Measurements from ENCODE around the gene LDHA. TPM values are rescaled to one million over a fixed set of nuclear protein-coding genes. Genes with fewer than 3 reads are reported as not detected.

LDHA gene
- total RNA-seq, 1 experiment from 2014 or later: 396 TPM

GRCh38 chr11:18358646-18359045 is 35.7 kb upstream of the LDHA start:
- no TSS peak for BruUV-seq (replicated peaks)
- Histone ChIP-seq H3K27me3 (replicated peaks; ENCODE audit: control insufficient read depth, insufficient read depth, low read length) (no peaks in the 10 kb centered on the region), H3K4me3 (ENCODE audit: low read depth, low read length) (no peak overlapping the region), H3K4me1 (no peaks in the 10 kb centered on the region), H3K36me3 (ENCODE audit: control insufficient read depth, insufficient read depth, low read length) (peaks cover 1% of the 10 kb centered on the region), H3K9me3 (no peaks in the 10 kb centered on the region)
- no peak overlapping the region for H3K27ac Mint-ChIP-seq (ENCODE audit: unreplicated experiment)
- no peak for TF ChIP-seq CTCF (IDR thresholded peaks at IDR 0.05; ENCODE audit: insufficient read depth in 1 of 2, low read depth in 1 of 2, low read length in 1 of 2, severe bottlenecking in 1 of 2, unreplicated experiment in 1 of 2)
- no peak for DNase-seq
- peaks cover 54% of the 10 kb centered on the region for H3K36me3 Mint-ChIP-seq (ENCODE audit: insufficient read depth, unreplicated experiment)
- H3K4me3 Mint-ChIP-seq (ENCODE audit: unreplicated experiment): no peak overlapping the region
- POLR2A ChIA-PET: no interaction called here
- H3K9me3 Mint-ChIP-seq (ENCODE audit: unreplicated experiment): no peaks in the 10 kb centered on the region
- no peaks in the 10 kb centered on the region for H3K27me3 Mint-ChIP-seq (ENCODE audit: insufficient read depth, unreplicated experiment)
- intact Hi-C loops (cut with micrococcal nuclease; ENCODE audit: unreplicated experiment): no loop called here
- H3K4me1 Mint-ChIP-seq (ENCODE audit: low read depth, unreplicated experiment): no peaks in the 10 kb centered on the region
- CTCF ChIA-PET: no interaction called here

- BruUV-seq (replicated peaks): no TSS peak
- intact Hi-C loops (cut with micrococcal nuclease; ENCODE audit: unreplicated experiment): no loop called here
- Histone ChIP-seq H3K4me1 (no peaks in the 10 kb centered on the region), H3K9me3 (no peaks in the 10 kb centered on the region), H3K36me3 (ENCODE audit: control insufficient read depth, insufficient read depth, low read length) (peaks cover 3% of the 10 kb centered on the region), H3K27me3 (replicated peaks; ENCODE audit: control insufficient read depth, insufficient read depth, low read length) (no peaks in the 10 kb centered on the region), H3K4me3 (ENCODE audit: low read depth, low read length) (no peak overlapping the region)
- H3K27me3 Mint-ChIP-seq (ENCODE audit: insufficient read depth, unreplicated experiment): no peaks in the 10 kb centered on the region
- TF ChIP-seq CTCF (IDR thresholded peaks at IDR 0.05; ENCODE audit: insufficient read depth in 1 of 2, low read depth in 1 of 2, low read length in 1 of 2, severe bottlenecking in 1 of 2, unreplicated experiment in 1 of 2): no peak
- no peak overlapping the region for H3K27ac Mint-ChIP-seq (ENCODE audit: unreplicated experiment)
- DNase-seq: no peak
- H3K36me3 Mint-ChIP-seq (ENCODE audit: insufficient read depth, unreplicated experiment): peaks cover 56% of the 10 kb centered on the region
- ChIA-PET CTCF (no interaction called here), POLR2A (no interaction called here)
- no peaks in the 10 kb centered on the region for H3K4me1 Mint-ChIP-seq (ENCODE audit: low read depth, unreplicated experiment)
- H3K4me3 Mint-ChIP-seq (ENCODE audit: unreplicated experiment): no peak overlapping the region
- no peaks in the 10 kb centered on the region for H3K9me3 Mint-ChIP-seq (ENCODE audit: unreplicated experiment)
These were observed 33.2 kb upstream of the LDHA start for GRCh38 chr11:18361154-18361553.

GRCh38 chr11:18364495-18365073 is 29.8 kb upstream of the LDHA start:
- no peaks in the 10 kb centered on the region for H3K27me3 Mint-ChIP-seq (ENCODE audit: insufficient read depth, unreplicated experiment)
- peaks cover 36% of the 10 kb centered on the region for H3K36me3 Mint-ChIP-seq (ENCODE audit: insufficient read depth, unreplicated experiment)
- H3K36me3 ChIP-seq (ENCODE audit: control insufficient read depth, insufficient read depth, low read length): peaks cover 3% of the 10 kb centered on the region; the same call in 1 of the 2 replicates
- ChIA-PET POLR2A (interaction anchor here (0.6 kb wide), 1 partner anchor 19 kb away, joined by 4 read pairs; no protein-coding TSS in a partner anchor), CTCF (no interaction called here)
- H3K9me3 ChIP-seq: no peaks in the 10 kb centered on the region
- no peak overlapping the region for H3K4me3 ChIP-seq (ENCODE audit: low read depth, low read length)
- no peak overlapping the region for H3K27ac Mint-ChIP-seq (ENCODE audit: unreplicated experiment)
- TF ChIP-seq CTCF (IDR thresholded peaks at IDR 0.05; ENCODE audit: insufficient read depth in 1 of 2, low read depth in 1 of 2, low read length in 1 of 2, severe bottlenecking in 1 of 2, unreplicated experiment in 1 of 2): no peak
- H3K4me1 ChIP-seq: no peaks in the 10 kb centered on the region
- no TSS peak for BruUV-seq (replicated peaks)
- H3K4me3 Mint-ChIP-seq (ENCODE audit: unreplicated experiment): no peak overlapping the region
- H3K9me3 Mint-ChIP-seq (ENCODE audit: unreplicated experiment): no peaks in the 10 kb centered on the region
- no peak for DNase-seq
- intact Hi-C loops (cut with micrococcal nuclease; ENCODE audit: unreplicated experiment): no loop called here
- no peaks in the 10 kb centered on the region for H3K4me1 Mint-ChIP-seq (ENCODE audit: low read depth, unreplicated experiment)
- no peaks in the 10 kb centered on the region for H3K27me3 ChIP-seq (replicated peaks; ENCODE audit: control insufficient read depth, insufficient read depth, low read length)
